GM18526 (cell line): ENCODE data around the gene TMEM243.

Experiments used
- POLR2A ChIP-seq: IDR thresholded peaks from 3 replicates; pipeline ENCODE4 v1.6.1; 2011; ENCODE audit not compliant: insufficient read length; ENCODE audit errors: extremely low read depth

TMEM243 gene

GRCh38 chr7:87151002-87151728 is 68.4 kb downstream of the TMEM243 start:
- no peak for TF ChIP-seq POLR2A

DNA sequence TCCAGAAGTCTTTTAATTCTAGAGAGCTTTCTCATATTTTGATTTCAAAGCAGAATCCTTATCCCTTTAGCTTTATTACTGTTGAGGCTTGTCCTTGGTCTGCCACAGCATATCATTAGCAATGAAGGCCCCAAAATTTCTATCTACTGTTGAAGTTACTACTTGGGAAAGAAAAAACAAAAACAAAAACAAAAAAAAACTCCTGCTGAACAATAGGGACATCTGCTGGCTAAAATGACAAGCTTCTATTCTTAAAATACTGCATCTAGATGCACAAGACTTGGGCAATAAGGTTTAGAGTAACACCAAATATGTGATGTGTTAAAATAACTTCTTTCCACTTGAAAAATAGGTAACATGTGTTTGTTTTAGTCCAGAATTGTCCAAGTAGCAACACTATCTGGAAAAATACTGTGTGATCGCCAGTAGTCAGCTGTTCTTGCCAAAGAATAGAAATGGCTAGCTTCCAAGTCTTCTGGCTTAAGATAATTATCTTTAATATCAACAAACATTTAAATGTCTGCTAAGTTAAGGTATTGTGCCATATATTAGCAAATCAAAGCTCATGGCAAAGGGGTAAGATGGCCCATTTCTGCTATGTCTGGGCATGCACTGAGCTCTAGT is 71.1 kb downstream of the TMEM243 start:
- no peak for TF ChIP-seq POLR2A

DNA sequence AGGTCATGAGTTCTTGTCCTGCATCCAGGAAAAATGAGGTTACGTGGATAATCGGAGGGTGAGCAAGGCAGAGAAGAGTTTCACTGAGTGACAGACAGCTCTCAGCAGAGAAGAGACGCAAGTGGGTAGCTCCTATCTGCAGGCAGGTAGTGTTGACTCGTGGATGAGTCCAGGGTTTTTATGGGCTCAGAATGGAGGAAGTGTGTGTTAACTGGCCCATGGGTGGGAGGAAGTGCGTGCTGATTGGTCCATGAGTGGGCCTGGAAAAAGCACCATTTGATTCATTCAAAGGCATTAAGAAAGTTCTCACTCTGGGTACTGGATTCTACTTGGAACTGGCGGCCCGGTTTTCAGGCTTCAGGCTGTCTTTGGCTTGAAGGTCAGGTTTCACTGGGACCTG is 72.0 kb downstream of the TMEM243 start:
- TF ChIP-seq POLR2A, result no peak

GRCh38 chr7:87146740-87147386 is 72.7 kb downstream of the TMEM243 start:
- no peak for TF ChIP-seq POLR2A
